PFSK-1 (cell line): ENCODE measurements around the gene DOCK1.

ENCODE experiments used
- FOXP2 ChIP-seq: optimal IDR thresholded peaks from 2 replicates; pipeline ENCODE3; 2011; ENCODE audit warnings: borderline replicate concordance, control low read depth, inconsistent platforms; ENCODE audit not compliant: insufficient read depth; ENCODE audit errors: extremely low read length, extremely low read depth
- POLR2AphosphoS5 ChIP-seq: IDR thresholded peaks from 2 replicates; pipeline ENCODE4 v1.6.1; 2012; ENCODE audit warnings: low read depth, mild to moderate bottlenecking, control low read depth, low read length, moderate library complexity
- REST ChIP-seq, 2 experiments: IDR thresholded peaks; 2 replicates each; pipeline versions ENCODE4 v1.6.1 to v1.8.0; 2011 to 2012; ENCODE audit warnings: low read depth in 2 of 2, low read length in 2 of 2, control low read depth in 1 of 2, inconsistent platforms in 1 of 2, mild to moderate bottlenecking in 1 of 2, moderate library complexity in 1 of 2; ENCODE audit not compliant: insufficient read depth in 1 of 2
- SIN3A ChIP-seq: IDR thresholded peaks from 2 replicates; pipeline ENCODE4 v1.6.1; 2012; ENCODE audit warnings: mild to moderate bottlenecking, low read length, moderate library complexity, borderline replicate concordance; ENCODE audit not compliant: insufficient read depth
- TAF1 ChIP-seq: IDR thresholded peaks from 2 replicates; pipeline ENCODE4 v1.6.1; 2012; ENCODE audit warnings: low read length, control low read depth, borderline replicate concordance; ENCODE audit not compliant: insufficient read depth

Gene DOCK1

GRCh38 chr10:127447197-127447596 is 542.0 kb downstream of the DOCK1 start:
- no peak for TF ChIP-seq TAF1
- no peak for TF ChIP-seq REST (IDR thresholded peaks at IDR 0.05; ENCODE audit: insufficient read depth in 1 of 2, low read depth in 2 of 2, low read length in 2 of 2)
- TF ChIP-seq FOXP2, result no peak
- TF ChIP-seq POLR2AphosphoS5, result no peak
- TF ChIP-seq SIN3A, result no peak

DNA sequence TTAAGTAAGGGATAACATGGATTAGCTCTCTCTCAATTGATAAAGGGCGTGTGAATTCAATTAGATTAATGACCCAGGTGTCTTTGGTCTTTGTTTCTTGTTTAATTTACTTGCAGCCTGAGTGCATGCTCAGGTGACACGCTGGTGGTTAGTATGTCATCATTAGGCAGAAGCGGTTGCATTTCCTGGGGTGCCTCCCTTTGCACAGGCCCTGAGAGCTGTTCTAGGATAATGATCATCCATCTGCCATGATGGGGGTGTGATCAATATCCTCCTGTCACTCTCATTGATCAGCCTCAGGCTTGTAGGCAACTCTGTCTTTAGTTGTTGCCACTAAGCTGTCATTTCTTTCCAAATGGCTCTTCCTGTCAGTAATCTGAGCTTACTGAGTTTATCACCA is 544.3 kb downstream of the DOCK1 start:
- TF ChIP-seq FOXP2 (no peak), TAF1 (no peak), SIN3A (no peak), POLR2AphosphoS5 (no peak), REST (IDR thresholded peaks at IDR 0.05; ENCODE audit: insufficient read depth in 1 of 2, low read depth in 2 of 2, low read length in 2 of 2) (no peak)

DNA sequence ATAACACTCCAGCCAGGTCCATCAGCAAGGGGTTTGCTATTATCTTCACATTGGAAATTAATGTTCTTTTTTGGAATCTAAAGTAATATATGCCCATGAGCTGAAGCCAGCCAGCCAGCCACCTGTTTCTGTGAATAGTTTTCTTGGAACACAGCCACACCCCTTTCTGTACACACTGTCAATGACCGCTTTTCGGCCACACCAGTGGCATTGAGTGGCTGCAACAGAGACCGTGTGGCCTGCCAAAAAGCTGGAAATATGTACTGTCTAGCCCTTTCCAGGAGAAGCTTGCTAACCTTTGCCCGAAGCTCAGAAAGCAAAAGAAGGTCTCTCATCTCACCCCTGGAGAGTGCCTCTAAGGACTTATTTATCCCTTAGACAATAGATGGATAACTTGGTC is 545.4 kb downstream of the DOCK1 start:
- TF ChIP-seq POLR2AphosphoS5 (no peak), SIN3A (no peak), REST (IDR thresholded peaks at IDR 0.05; ENCODE audit: insufficient read depth in 1 of 2, low read depth in 2 of 2, low read length in 2 of 2) (no peak), FOXP2 (no peak), TAF1 (no peak)

GRCh38 chr10:127451628-127452027 is 546.4 kb downstream of the DOCK1 start:
- TF ChIP-seq REST (IDR thresholded peaks at IDR 0.05; ENCODE audit: insufficient read depth in 1 of 2, low read depth in 2 of 2, low read length in 2 of 2) (no peak), SIN3A (no peak), FOXP2 (no peak), POLR2AphosphoS5 (no peak), TAF1 (no peak)

- no peak for TF ChIP-seq SIN3A
- TF ChIP-seq REST (IDR thresholded peaks at IDR 0.05; ENCODE audit: insufficient read depth in 1 of 2, low read depth in 2 of 2, low read length in 2 of 2), result no peak
- no peak for TF ChIP-seq POLR2AphosphoS5
- no peak for TF ChIP-seq TAF1
- no peak for TF ChIP-seq FOXP2
Measured at GRCh38 chr10:127452568-127452967, 547.3 kb downstream of the DOCK1 start.
